Caki2 (cell line): ENCODE results near the gene DOK3. TPM values are rescaled to one million over a fixed set of nuclear protein-coding genes. Genes with fewer than 3 reads are reported as not detected.

ENCODE experiments used
- DNase-seq: peaks from one replicate; pipeline ENCODE4 v3.0.0-alpha.2; 2015; ENCODE audit warnings: low read depth
- in situ Hi-C: cut with HindIII; loops from 2 replicates; pipeline ENCODE4 v1.10.0; 2016; ENCODE audit warnings: low sequenced_read_pairs, low pct_unique_long_range_greater_than_20kb, mixed read lengths
- total RNA-seq: library from RNA; depleted of rRNA; stranded (reverse); fragments of >200 nt; shearing (Covaris generic); gene quantifications from 2 replicates; pipeline ENCODE4 v1.2.3, GENCODE V29; 2014; ENCODE audit warnings: low replicate concordance

DOK3 gene
- total RNA-seq, 1 experiment from 2014 or later, result 0.57 TPM

DNA sequence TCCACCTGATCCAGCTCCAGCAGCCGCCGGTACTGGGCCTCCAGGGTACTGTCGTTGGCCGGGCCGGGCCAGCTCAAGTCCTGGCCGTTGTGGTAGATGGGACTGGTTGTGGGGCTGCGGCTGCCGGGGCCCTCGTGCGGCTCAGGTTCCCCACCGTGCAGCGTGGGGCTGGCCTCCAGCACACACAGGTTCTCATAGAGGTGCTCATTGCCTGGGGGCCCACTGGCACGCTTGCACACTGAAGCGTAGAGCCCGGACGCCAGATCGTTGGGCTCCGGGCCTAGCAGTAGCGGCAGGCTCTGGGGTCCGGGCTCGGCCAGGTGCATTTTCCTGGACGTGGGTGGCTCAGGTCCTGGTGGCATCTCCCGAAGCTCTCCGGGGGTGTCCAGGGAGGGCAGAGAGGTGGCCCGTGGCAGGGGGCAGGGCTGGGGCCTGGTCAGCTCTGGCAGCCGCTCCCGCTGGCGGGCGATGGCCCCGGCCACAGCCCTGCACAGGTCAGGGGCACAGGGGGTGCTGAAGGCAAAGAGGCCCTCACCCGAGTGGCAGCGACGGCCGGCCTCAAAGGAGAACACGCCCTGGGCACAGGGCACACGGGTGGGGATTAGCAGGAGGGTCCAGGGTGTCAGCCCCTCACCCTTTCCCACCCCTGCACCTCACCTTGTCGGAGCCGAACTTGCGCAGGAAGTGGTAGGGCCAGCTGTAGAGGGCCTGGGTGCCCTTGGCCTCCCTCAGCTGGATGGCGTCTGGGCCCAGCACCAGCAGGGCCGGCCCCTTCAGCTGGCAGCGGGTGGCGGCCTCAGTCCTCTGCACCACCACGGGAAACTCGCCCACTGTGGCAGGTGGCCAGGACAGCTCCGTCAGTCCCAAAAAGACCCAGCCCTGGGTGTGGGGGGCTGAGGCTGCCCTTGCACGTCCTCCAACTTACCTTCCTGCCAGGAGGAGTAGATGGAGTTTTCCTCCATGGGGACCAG is 5.3 kb downstream of the DOK3 start:
- in situ Hi-C loops, result no loop called here
- DNase-seq, result no peak

DNA sequence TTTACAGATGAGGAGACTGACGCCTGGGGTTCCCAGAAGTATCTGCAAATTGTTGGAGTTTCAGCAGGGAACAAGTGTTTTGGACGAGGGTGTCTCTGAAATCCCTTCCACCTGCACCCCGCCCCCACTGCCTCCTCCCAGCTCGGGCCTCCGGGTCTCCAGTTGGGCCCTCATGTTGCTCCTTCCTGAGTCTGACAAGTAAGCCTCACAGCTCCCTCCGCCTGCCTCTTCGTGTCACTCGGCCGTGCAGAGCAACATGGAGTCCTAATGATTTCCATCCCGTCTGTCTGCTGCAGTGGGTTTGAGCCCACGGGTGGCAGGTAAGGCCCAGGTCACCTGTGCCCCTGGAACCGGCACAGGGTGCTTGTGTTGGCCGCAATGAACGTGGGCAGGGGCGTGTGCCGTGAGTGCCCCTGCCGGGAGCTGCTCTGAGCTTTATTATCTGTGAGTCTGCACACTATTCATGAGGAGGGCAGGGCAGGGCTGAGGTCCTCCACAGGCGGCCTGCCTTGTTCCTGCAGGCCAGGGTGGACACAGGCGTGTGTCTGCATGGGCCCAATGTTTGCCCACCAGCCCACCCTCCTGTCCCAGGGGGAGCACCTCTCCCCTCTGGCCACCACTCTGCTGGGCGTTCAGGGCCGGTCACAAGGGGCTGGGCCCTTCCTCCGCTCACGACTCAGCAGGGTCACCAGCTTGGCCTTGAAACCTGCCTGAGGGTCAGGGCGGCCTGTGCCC is 6.1 kb downstream of the DOK3 start:
- no peak for DNase-seq
- in situ Hi-C loops, result no loop called here

DNA sequence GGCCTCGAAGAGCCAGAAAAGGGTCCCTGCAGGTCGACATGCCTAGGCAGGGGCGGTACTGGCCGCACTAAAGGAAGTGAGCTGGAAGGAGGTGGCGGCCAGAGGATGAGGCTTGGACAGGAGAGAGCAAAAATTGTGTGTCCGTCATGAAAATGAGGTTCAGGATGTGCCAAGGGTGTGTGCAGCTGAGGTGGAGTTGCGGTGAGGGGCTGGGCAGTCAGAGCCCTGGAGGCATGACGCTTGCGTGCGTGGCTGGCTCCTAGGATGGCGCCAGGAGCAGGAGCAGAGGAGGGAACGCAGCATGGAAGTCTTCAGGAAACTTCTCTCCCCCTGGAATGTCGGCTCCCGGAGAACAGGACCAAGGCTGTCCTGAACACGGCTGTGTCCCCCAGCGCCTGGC is 6.7 kb downstream of the DOK3 start:
- in situ Hi-C loops, result no loop called here
- no peak for DNase-seq

DNA sequence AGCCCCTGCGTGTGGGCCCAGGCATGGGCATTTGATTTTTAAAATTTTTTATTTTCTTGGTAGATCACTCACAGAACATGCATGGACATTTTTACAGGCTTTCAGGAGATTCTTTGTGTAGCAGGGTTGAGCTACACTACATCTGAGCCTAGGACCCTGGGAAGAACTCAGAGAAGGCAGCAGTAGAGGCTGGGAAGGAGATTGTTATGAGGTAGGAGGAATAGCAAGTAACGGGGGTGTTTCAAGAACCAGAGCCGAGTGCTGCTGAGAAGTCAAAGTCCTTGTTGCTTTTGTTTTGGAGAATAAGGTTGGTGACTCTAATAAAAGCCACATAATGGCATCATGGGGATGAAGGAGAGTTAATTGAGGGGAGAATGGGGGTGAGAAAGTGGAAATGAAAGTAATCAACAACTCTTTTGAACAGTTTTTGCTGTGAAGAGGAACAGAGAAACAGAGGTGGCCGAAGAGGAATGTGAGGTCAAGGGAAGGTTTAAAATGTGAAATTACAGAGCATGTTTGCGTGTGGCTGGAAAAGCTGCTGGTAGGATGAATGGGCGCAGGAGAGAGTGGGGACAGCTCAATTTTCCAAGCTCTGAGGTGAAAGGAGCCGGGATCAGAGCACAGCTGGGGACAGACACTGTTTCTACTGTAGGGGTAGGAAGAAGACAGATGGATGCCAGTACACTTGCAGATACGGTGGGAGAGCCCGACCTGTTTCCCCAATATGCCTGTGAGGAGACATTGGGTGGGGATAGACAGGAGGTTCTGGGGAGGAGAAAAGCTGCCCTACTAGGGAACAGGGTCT is 7.5 kb downstream of the DOK3 start:
- no peak for DNase-seq
- in situ Hi-C loops, result no loop called here

DNA sequence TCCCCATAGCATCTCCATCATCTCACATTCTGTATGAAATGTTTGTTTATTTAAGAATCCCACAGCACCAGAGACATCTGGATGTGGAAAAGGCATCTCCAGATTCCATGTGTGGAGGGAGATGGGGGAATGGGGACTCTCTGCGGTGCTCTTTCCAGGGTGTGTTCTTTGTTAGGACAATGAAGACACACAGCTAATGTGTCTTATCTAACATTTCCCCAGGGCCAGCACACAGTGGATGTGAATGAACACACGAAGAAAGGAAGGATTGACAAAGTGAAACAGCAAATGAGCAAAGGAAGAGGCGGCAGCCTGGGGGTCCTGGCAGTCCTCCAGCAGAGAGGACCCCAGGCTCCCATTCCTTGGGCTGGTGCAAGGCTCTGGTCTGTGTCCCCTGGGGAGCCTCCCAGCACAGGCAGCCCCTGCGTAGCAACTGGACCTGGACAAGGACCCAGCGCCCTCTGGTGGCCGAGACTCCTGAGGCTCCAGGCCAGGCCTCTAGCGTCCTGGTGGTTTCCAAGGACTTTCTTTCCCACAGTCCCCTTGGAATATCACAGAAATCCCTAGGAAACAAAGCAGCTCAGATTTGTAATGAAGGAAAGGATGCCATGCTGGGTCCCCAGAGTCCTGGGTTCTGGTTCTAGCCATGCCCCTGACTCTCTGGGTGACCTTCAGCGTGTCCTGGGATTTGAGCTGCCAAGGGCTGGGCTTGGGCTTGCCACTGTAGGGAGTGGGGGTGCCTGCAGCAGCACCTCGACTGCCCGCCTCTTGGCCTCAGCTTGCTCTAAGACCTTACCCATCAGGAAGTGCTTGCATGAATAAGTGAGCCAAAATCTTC is 8.7 kb downstream of the DOK3 start:
- in situ Hi-C loops, result no loop called here
- peak; percentile 71 for DNase-seq

DNA sequence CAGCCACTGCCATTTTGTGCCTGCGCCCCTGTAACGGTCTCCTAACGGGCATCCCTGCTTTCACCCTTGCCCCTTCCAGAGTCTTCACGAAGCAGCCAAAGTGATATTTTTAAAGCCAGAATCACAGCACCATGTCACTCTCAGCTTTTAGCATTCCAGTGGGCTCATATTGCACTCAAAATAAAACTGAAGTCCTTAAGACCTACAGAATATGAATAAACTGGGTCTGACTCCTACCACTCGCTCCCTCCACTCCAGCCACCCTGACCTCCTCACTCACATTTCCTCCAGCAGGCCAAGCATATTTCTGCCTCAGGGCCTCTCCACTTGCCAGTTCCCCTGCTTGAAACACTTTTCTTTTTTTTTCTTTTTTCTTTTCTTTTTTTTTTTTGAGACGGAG is 9.8 kb downstream of the DOK3 start:
- in situ Hi-C loops, result no loop called here
- DNase-seq, result no peak

DNA sequence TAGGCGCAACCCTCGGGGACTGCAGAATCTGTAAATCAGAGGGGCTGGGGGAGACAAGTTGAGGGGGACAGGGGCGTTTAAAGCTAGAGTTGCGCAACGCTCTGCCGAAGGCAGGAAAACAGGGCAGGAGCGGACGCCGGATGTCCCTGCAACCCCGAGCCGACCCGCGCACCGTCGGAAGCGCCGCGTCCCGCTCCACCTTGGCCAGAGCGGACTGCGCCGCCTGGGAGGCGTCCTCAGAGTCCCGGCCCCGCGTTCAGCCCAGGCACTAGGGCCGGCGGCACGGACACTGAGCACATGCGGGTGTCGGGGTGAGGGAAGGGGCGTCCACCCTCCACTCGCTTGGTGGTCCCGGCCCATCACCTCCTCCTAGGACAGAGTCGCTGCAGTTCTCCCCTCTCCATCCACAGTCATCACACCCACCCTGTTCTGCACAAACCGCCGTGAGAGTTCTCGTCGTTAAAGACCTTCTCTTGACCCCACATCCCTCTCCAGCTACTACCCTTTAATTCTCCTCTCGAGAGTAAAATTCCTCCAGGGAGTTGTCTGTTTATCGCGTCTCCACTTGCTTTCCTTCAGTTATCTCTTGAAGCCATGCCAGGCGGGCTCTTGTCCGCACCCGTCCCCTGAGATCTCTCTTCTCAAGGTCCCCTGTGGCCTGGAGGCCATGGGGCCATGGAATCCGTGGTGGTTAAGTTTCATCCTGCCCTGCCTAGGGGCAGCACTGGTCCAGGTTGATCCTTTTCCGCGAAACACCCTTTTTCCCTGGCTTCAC is 11.4 kb downstream of the DOK3 start:
- DNase-seq, result no peak
- in situ Hi-C loops, result no loop called here

DNA sequence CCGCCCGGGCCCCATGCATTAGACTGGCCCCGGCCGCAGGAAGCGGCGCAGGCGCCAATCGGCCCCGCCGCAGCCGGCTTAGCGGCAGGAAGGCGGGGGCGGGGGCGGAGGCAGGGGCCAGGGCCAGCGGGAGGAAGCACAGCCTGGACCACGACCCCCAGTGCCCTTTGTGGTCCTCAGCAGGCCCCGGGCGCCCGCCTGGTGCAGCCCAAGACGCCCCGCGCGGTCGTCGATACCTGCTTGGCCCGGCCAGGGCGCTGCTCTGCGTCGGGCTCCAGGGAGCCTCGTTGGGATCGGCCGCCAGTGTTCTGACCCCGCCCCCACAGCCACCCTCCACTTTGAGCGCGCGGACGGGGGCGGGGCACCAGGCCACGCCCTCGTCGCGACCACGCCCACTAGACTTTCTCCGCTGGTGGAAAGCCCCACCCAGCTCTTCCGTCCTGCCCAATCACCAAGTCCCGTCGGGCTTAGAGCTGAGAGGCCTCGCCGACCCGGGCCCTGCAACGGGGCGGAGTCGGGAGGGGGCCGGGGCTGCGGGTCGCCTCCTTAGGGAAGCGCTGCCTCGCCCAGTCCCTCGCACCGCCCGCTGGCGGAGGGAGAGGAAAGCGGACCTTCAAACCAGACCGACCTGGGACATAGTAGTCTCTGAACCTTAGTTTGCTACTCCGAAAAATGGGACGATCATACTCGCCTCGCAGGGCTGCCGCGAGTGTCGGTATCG is 12.2 kb downstream of the DOK3 start, which contains the start of gene PDLIM7:
PDLIM7 (minus strand) TSS at position 313 of the 721 bp plus-strand sequence. CDS start 1,092 bp downstream, outside the sequence.
- peak; percentile 99 for DNase-seq
- in situ Hi-C loops, result no loop called here

DNA sequence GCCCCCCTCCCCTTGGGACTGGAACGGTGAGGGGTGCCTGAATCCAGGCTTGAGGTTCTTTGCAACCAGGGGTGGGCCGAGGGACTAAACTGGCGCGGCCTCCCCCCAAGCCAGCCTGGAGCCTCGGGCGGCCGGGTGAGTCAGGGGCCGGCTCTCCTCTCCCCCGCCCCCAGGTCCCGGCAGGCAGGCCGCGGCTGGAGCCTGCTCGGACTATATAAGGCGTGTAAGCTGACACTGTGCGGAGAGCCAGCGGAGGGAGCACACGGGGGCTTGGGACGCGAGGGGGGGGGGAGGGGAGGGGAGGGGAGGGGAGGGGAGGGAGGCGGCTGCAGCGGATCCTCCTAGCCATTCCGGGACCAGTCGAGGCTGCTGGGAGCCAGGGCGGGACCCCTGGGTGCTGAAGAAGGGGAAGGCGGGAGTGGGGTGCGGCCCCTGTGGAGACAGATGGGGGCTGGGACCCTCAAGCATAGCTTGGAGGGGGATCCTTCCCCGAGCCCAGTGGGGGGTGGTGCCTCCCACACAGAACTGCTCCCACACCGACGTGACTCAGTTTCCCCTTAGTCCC is 12.8 kb downstream of the DOK3 start:
- in situ Hi-C loops, result no loop called here
- DNase-seq, result peak; percentile 95

DNA sequence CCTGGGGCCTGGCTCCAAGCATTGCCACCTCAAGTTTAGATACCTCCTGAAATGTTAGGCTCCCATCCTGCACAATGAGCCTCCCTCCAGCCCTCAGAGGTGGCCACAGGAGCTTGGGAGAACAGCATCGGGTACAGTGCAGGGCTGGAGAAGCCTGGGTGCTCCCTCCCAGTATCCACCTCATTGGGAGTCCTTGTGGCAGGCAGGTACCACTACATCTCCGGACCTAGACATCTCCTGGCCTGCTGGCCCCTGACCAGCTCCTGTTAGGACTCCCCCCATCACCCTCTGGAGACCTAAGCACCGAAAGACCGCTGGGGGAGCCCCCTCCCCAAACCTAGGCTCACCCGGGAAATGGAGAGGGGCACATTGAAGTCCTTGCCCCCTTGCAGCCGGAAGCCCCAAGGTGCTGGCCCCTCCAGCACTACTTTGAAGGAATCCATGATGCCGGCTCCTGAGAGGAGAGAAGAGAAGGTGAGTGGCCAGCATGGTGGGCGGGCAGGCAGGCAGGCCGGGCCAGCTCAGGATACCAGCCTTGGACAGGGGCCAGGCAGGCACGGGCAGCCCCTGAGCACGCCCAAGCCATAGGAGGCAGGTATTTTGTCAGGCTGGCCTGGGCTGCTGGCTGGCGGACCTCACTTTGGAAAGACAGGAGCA is 13.4 kb downstream of the DOK3 start:
- in situ Hi-C loops, result no loop called here
- peak; percentile 69 for DNase-seq

DNA sequence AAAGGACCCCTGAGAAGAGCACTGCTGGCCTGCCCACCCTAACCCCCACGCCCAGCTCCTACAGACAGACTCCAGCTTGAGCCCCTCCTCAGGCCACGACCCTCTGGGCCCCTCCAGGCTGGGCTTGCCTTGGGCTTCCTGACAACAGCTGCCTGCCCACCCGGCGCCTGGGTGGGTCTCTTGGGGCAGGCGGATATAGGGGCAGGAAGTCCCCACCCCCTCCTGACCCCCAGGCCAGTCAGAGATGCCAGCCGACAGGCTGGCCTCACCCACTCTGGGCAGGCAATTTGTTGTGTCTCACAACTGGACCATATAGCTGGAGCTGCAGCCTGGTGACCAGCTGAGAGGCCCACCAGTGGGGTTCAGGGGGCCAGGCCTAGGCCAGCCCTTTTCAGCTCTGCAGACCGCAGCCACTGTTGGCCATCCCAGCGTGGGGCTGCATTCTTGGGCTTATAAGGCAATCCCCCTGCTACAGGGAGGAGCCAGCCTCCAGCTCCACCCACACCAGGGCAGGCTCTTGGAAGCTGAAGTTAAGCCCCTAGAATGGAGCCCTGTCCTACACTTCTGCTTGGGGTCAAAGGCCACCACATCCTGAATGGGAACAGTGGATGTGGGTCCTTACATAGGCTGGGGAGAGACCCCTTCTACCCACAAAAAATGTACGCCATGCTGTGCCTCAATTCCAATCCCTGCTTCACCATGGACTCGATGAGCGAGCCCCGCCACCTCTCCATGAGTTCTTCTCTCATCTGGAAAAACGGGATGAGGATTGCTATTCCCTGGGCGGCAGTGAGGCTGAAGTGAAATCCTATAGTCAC is 14.2 kb downstream of the DOK3 start:
- DNase-seq, result peak; percentile 94
- in situ Hi-C loops, result no loop called here

DNA sequence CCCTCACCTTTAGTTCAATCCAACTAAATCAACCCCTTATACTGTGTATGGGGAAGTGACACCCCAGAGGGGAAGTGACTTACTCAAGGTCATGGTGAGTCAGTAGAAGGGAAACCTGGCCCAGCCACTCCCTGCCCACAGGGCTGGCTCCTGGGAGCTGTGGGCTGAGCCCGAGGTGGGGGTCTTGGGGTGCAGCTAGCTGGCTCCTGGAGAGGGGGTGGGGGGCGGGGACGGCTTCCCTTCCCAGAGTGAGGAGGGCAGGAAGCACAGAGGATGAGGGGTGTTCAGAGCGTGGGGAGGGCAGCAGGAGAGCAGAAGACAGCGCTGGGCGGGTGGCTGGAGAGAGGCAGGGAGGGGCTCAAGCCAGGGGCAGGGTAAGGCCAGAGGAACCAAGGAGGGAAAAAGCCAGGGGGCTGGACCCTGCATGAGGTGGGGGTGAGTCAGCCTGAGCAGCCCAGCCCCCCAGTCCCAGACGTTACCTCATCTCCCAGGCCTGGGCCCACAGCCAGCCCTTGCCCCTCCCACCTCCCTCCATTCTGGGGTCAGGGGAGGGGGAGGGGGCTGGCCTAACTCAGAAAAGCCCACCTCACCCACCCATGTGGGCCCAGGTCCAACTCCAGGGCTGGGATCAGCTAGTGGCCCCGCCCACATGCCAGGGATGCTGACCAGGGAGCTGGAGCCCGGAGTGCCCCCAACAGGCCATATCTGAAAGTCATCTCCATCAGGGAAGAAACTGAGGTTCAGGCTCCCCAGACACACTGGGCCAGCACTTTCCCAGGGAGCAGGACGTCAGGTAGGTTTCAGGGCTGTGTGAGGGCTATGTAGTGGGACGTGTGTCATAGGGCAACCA is 15.1 kb downstream of the DOK3 start:
- in situ Hi-C loops, result no loop called here
- DNase-seq, result peak; percentile 98

DNA sequence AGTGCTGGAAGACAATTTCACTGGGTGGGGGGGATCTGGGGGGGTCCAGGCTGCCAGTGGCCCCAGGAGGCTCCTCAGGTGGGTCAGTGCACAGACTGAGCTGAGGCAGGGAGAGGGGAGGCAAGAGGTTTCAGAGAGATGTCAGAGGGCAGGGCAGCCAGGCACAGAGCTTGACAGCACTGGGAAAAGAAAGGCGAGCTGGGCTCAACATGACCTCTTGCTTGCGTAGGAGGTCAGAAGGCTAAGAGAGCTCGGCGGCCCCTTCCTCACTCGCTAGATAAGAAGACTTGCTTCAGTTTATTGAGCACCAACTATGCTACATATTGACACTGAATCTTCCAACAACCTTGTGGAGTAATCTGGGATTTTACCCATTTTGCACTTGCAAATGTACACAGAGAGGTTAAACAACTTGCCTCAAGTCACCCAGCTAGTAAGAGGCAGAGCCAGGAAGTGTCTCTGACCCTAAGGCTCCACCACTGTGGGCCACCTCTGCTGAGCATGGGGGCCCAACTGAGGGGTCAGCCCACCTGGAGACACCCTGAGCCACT is 15.8 kb downstream of the DOK3 start:
- in situ Hi-C loops, result no loop called here
- no peak for DNase-seq

DNA sequence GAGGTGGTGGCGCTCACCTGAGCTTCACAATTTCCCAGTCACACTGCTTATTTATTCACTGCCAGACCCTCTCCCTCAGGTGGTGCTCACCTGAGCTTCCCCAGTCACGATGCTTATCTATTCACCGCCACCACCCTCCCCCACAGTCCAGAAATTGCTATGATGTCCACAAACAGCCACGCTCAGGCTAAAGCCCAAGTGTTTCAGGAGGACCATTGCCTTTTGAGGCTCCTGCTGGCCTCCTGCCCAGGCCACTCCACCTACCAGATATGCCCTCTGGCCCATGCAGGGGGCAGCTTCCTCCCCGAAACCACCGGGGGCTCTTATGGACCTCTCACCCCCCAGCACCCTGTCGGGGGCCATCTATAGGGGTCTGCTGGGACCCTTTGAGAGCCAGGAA is 16.8 kb downstream of the DOK3 start:
- DNase-seq, result no peak
- in situ Hi-C loops, result no loop called here
